Kidney epithelial cell (primary cell): ENCODE measurements around the gene GIPC1. TPM values are rescaled to one million over a fixed set of nuclear protein-coding genes. Genes with fewer than 3 reads are reported as not detected.

Experiments
- DNase-seq: peaks from one replicate; pipeline ENCODE4 v3.0.0-alpha.2; 2010; ENCODE audit warnings: low read depth
- H3K27me3 ChIP-seq: 2 replicates; pipeline ENCODE4 v1.6.0; 2011; ENCODE audit warnings: low read length; ENCODE audit not compliant: control insufficient read depth, insufficient read depth
- H3K36me3 ChIP-seq: 2 replicates; pipeline ENCODE4 v1.5.1; 2011; ENCODE audit warnings: low read length; ENCODE audit not compliant: control insufficient read depth, insufficient read depth
- H3K4me3 ChIP-seq: 2 replicates; pipeline ENCODE4 v1.5.1; 2011; ENCODE audit warnings: low read depth, mild to moderate bottlenecking, control low read depth, low read length
- CTCF ChIP-seq: IDR thresholded peaks from 2 replicates; pipeline ENCODE4 v1.5.1; 2011; ENCODE audit warnings: mild to moderate bottlenecking, moderate library complexity, low read length, control low read depth, inconsistent platforms; ENCODE audit not compliant: insufficient read depth, poor library complexity, severe bottlenecking
- total RNA-seq: library from RNA; depleted of rRNA; stranded (reverse); fragments of >200 nt; gene quantifications from 2 replicates; pipeline ENCODE4 v1.2.3, GENCODE V29; 2015

The GIPC1 gene
- total RNA-seq, 1 donor from 2014 or later = 188 TPM

GRCh38 chr19:14529254-14530004, 33.5 kb upstream of the GIPC1 start, which contains the start of gene TECR:
Gene TECR (plus strand): TSS chr19:14529594. CDS start chr19:14529697, 103 bp downstream.
- DNase-seq = peak; percentile 98
- Histone ChIP-seq H3K36me3 (no peaks in the 10 kb centered on the region), H3K27me3 (no peaks in the 10 kb centered on the region), H3K4me3 (peak within 1 kb of the TSS; percentile 90)
- no peak for TF ChIP-seq CTCF

GRCh38 chr19:14528419-14529253, 32.7 kb upstream of the GIPC1 start:
- no peak for TF ChIP-seq CTCF
- no peaks in the 10 kb centered on the region for H3K27me3 ChIP-seq
- H3K4me3 ChIP-seq = peak overlapping the region; percentile 54
- no peaks in the 10 kb centered on the region for H3K36me3 ChIP-seq
- DNase-seq = no peak

- Histone ChIP-seq H3K27me3 (no peaks in the 10 kb centered on the region), H3K36me3 (no peaks in the 10 kb centered on the region), H3K4me3 (no peak overlapping the region)
- TF ChIP-seq CTCF = no peak
- DNase-seq = no peak
Measured at GRCh38 chr19:14526423-14526822, 30.5 kb upstream of the GIPC1 start.

- DNase-seq = no peak
Measured at GRCh38 chr19:14525729-14526128, 29.8 kb upstream of the GIPC1 start.

GRCh38 chr19:14520543-14520942, 24.6 kb upstream of the GIPC1 start:
- no peak for TF ChIP-seq CTCF
- no peak for DNase-seq
- no peak overlapping the region for H3K4me3 ChIP-seq

More at GRCh38 chr19:14525729-14526128, 29.8 kb upstream of the GIPC1 start:
- TF ChIP-seq CTCF = no peak
- Histone ChIP-seq H3K36me3 (no peaks in the 10 kb centered on the region), H3K4me3 (no peak overlapping the region), H3K27me3 (no peaks in the 10 kb centered on the region)

More at GRCh38 chr19:14520543-14520942, 24.6 kb upstream of the GIPC1 start:
- Histone ChIP-seq H3K27me3 (no peaks in the 10 kb centered on the region), H3K36me3 (no peaks in the 10 kb centered on the region)
